Cardiac muscle cell (in vitro differentiated cells and primary cell): ENCODE results near the gene LRRC8A. TPM values are rescaled to one million over a fixed set of nuclear protein-coding genes. Genes with fewer than 3 reads are reported as not detected.
A peak's percentile ranks its signal among the peaks of the same experiment; 100 is the strongest.

Experiments
- DNase-seq, 2 donors: peaks; one replicate each; pipeline versions ENCODE4 v3.0.0 to v3.0.0-alpha.2; 2010 to 2017; ENCODE audit warnings: low read depth in 1 of 2, low spot score in 1 of 2
- H3K27ac ChIP-seq: fragments of 200-600 bp; sonication (generic); 2 replicates; pipeline ENCODE4 v1.5.1; 2016
- H3K27me3 ChIP-seq: fragments of 200-600 bp; sonication (generic); 2 replicates; pipeline ENCODE4 v1.6.0; 2016; ENCODE audit warnings: control low read depth
- H3K36me3 ChIP-seq: fragments of 200-600 bp; sonication (generic); 2 replicates; pipeline ENCODE4 v1.5.1; 2016; ENCODE audit warnings: control low read depth
- H3K4me1 ChIP-seq: fragments of 200-600 bp; sonication (generic); 2 replicates; pipeline ENCODE4 v1.8.1; 2017; ENCODE audit warnings: low read depth, mild to moderate bottlenecking, mixed run types
- H3K4me3 ChIP-seq: fragments of 200-600 bp; sonication (generic); 2 replicates; pipeline ENCODE4 v1.5.1; 2016; ENCODE audit warnings: mild to moderate bottlenecking
- H3K9me3 ChIP-seq: fragments of 200-600 bp; sonication (generic); 2 replicates; pipeline ENCODE4 v1.5.1; 2017; ENCODE audit warnings: low read depth, mild to moderate bottlenecking, control low read depth
- polyA plus RNA-seq: library from polyadenylated mRNA; unstranded; fragments of >200 nt; fragmentation: Nextera tagmentation; extraction: Ambion mirVana; gene quantifications from 2 replicates; pipeline ENCODE4 v1.2.1, GENCODE V29; 2016
- total RNA-seq: library from RNA; depleted of rRNA; stranded (reverse); fragments of >200 nt; gene quantifications from 2 replicates; pipeline ENCODE4 v1.2.3, GENCODE V29; 2016
- TF ChIP-seq, protein P1 (sequence below): IDR thresholded peaks from 2 replicates; pipeline ENCODE4 v1.5.1; 2012; ENCODE audit warnings: low read depth, mild to moderate bottlenecking, low read length

Gene LRRC8A
- 48.1 and 55.8 TPM in 2 replicates for total RNA-seq
- 28.6 and 31.6 TPM in 2 replicates for polyA plus RNA-seq

DNA sequence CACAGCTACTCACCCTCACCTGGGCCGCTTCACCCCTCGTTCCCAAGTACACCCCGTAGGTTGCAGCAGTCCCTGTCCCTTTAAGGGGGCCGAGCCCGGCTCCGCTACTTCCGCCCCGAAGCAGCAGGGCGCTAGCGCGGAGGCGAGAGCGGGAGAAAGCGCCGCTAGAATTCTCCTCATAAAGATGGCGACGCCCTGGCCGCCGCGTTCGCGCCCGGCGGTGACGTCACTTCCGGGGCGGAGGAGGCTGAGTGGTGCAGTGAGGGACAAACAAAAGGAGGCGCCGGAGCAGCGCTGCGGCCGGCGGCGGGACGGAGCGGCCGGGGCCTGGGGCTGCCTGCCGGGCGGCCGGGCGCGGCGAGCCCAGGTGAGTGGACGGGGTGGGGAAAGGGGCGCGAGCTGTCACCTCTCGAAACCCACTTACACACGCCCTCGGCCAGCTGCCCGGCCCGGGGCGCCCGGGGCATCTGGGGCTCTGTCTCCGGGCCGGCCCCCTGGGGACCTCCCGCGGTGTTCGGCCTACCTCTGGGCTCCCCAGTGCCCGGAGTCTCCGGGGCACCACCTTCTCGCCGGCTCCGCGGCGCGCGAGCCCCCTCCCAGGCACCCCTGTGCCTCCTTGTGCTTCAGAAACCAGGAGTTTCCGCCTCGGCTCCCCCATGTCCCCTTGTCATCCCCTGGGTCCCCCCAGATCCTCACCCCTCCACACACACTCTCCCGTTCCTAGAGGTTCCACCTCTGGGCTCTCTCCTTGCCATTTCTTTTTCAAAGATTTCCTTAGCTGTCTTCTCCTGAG is at the start of gene LRRC8A, which contains the start of gene KYAT1:
Gene LRRC8A (plus strand): TSS at position 250 of the 793 bp plus-strand sequence. CDS start 25,032 bp downstream, outside the sequence.
Gene KYAT1 (minus strand): TSS at position 67 of the 793 bp plus-strand sequence. CDS start 36,545 bp downstream, outside the sequence.
- Histone ChIP-seq H3K4me1 (peaks cover 9% of the 10 kb centered on the region), H3K9me3 (no peaks in the 10 kb centered on the region), H3K4me3 (peak within 1 kb of the TSS; percentile 82), H3K27me3 (no peaks in the 10 kb centered on the region), H3K36me3 (peaks cover 3% of the 10 kb centered on the region), H3K27ac (peak within 1 kb of the TSS; percentile 92)
- DNase-seq, result peak; percentile 97
- TF ChIP-seq, protein P1, sequence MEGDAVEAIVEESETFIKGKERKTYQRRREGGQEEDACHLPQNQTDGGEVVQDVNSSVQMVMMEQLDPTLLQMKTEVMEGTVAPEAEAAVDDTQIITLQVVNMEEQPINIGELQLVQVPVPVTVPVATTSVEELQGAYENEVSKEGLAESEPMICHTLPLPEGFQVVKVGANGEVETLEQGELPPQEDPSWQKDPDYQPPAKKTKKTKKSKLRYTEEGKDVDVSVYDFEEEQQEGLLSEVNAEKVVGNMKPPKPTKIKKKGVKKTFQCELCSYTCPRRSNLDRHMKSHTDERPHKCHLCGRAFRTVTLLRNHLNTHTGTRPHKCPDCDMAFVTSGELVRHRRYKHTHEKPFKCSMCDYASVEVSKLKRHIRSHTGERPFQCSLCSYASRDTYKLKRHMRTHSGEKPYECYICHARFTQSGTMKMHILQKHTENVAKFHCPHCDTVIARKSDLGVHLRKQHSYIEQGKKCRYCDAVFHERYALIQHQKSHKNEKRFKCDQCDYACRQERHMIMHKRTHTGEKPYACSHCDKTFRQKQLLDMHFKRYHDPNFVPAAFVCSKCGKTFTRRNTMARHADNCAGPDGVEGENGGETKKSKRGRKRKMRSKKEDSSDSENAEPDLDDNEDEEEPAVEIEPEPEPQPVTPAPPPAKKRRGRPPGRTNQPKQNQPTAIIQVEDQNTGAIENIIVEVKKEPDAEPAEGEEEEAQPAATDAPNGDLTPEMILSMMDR, result peak; percentile 8

DNA sequence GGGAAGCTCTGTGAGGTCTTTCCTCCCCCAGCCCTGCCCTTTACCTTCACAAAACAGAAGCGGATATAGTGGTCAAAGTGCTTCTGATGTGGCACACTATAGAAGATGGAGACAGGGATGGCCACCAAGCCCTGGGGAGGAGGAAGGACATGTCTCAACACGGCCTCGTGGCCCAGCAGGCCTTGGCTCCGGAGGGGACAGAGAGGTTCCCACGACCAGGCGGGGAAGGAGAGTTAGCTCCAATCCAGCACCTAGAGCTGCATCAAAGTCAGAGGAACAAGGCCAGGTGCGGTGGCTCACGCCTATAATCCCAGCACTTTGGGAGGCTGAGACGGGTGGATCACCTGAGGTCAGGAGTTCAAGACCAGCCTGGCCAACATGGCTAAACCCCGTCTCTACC is 48.2 kb upstream of the LRRC8A start:
- Histone ChIP-seq H3K9me3 (no peaks in the 10 kb centered on the region), H3K4me3 (no peak overlapping the region), H3K4me1 (peaks cover 15% of the 10 kb centered on the region), H3K27ac (no peak overlapping the region), H3K36me3 (peaks cover 3% of the 10 kb centered on the region), H3K27me3 (no peaks in the 10 kb centered on the region)
- no peak for DNase-seq
- TF ChIP-seq, protein P1, result no peak

DNA sequence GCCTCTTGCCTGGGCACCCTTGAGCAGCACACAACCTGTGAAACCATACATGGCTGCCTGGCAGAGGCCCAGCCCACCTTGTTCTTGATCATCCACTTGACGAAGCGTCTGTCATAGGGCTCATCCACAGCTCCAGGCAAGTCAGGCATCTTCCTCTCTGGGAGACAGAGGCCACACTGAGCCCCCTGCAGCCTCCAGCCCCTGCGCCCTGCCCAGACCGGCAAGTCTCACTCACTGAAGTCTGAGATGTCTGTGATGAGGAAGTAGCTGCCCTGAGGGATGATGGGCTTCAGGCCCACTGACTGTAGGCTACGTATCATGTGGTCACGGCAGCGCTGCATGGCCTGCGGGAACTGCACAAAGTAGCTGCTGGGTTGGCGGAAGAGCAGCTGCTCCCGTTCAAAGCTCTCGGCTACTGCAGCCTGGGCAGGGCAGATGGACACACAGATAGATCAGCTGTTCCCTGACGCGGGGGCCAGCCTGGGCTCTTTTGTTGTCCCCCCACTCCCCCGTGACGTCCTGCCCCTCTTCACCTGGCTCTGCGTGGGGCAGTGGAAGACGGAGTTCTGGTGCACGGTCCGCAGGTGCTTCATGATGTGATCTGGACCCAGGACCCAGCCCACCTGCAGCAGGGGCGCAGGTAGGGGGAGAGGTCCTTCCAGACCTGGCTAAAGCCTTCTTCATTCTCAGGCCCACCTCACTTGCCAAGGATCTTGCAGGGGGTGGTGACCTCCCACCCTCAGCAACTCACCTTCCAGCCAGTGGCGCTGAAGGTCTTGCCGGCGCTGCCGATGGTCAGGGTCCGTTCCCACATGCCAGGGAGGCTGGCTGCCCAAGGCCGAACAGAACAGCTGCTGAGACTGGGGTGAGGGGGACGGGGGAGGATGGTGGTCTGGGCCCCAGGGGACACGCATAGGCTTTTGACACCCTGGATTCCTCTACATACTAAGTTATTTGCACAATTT is 46.4 kb upstream of the LRRC8A start:
- H3K9me3 ChIP-seq, result no peaks in the 10 kb centered on the region
- H3K4me3 ChIP-seq, result no peak overlapping the region
- no peaks in the 10 kb centered on the region for H3K27me3 ChIP-seq
- H3K36me3 ChIP-seq, result peaks cover 3% of the 10 kb centered on the region
- H3K4me1 ChIP-seq, result peaks cover 16% of the 10 kb centered on the region
- TF ChIP-seq, protein P1, result no peak
- no peak for DNase-seq
- no peak overlapping the region for H3K27ac ChIP-seq

DNA sequence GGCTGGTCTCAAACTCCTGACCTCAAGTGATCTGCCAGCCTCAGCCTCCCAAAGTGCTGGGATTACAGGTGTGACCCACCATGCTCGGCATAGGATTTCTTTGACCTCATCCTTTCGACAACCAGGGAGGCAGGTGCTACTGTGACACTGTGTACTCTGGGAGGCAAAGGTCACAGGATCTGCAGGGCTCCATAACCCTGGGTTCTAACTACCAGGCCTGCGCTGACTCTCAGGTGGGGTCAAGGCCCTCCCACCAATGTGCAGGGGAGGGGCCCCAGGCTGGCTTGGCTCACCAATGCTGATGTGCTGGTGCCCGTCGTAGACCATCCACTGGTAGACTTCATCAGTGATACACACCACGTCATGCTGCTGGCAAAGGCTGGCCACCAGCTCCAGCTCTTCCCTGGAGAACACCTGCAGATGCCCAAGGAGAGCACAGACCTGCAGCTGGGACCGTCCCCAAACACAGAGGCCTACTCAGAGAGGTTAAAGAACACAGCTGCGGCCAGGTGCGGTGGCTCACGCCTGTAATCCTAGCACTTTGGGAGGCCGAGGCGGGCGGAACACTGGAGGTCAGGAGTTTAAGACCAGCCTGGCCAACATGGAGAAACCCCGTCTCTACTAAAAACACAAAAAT is 45.3 kb upstream of the LRRC8A start:
- TF ChIP-seq, protein P1, result no peak
- no peak for DNase-seq
- peaks cover 16% of the 10 kb centered on the region for H3K4me1 ChIP-seq
- peaks cover 3% of the 10 kb centered on the region for H3K36me3 ChIP-seq
- no peak overlapping the region for H3K4me3 ChIP-seq
- H3K27ac ChIP-seq, result no peak overlapping the region
- H3K27me3 ChIP-seq, result no peaks in the 10 kb centered on the region
- no peaks in the 10 kb centered on the region for H3K9me3 ChIP-seq

DNA sequence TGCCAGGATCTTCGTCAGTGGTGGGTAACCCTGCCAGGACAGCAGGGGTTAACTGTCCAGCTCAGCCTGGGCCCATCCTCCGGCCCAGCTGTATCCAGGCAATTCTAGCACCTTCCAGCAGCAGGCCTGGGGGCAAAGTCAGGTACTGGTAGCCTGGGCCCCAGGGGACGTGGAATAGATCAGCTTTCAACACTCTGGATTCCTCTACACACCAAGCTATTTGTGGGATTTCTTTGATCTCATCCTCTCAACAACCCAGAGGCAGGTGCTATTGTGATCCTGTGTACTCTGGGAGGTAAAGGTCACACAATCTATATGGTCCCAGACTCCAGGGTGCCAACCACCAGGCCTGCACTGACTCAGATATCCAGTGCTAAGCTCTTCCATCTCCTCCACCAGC is 43.6 kb upstream of the LRRC8A start:
- DNase-seq, result peak in 1 of 2 donors; percentile 82
- no peak overlapping the region for H3K4me3 ChIP-seq

More for the DNA sequence above, 43.6 kb upstream of the LRRC8A start:
- TF ChIP-seq, protein P1, result no peak
- Histone ChIP-seq H3K4me1 (peaks cover 16% of the 10 kb centered on the region), H3K27me3 (no peaks in the 10 kb centered on the region), H3K27ac (peak overlapping the region; percentile 91), H3K9me3 (no peaks in the 10 kb centered on the region), H3K36me3 (no peaks in the 10 kb centered on the region)
